GM12878 (cell line): ENCODE data around the gene MIGA2. TPM values are rescaled to one million over a fixed set of nuclear protein-coding genes. Genes with fewer than 3 reads are reported as not detected.

Source experiments
- ATAC-seq: fragments of 200-7000 bp; cut with Tn5 transposase; 3 replicates; pipeline ENCODE4 v1.9.1; 2020; ENCODE audit warnings: mild to moderate bottlenecking, moderate library complexity
- BruUV-seq: library from RNA; stranded (reverse); fragments of 400-500 nt; replicated peaks from 2 replicates; lab custom pipeline; 2021; lab: Mats Ljungman, UMichigan
- CTCF ChIA-PET: fragments of 300-600 bp; sonication (Branson Sonifier 250); formaldehyde crosslinking; extraction: SDS; loops from one replicate; lab custom pipeline; 2021; ENCODE audit warnings: inconsistent platforms; lab: Yijun Ruan, JAX
- POLR2A ChIA-PET: fragments of 350-600 bp; formaldehyde crosslinking; extraction: SDS; loops from one replicate; lab custom pipeline; 2021; ENCODE audit warnings: inconsistent platforms; lab: Charles Lee
- RAD21 ChIA-PET: fragments of 300-600 bp; sonication (Branson Sonifier 250); formaldehyde crosslinking; loops from one replicate; lab custom pipeline; 2023; ENCODE audit warnings: antibody characterized with exemption; ENCODE audit not compliant: unreplicated experiment; lab: Charles Lee
- SMC1A ChIA-PET: fragments of 300-600 bp; sonication (Branson Sonifier 250); formaldehyde crosslinking; loops from one replicate; lab custom pipeline; 2023; ENCODE audit not compliant: unreplicated experiment, uncharacterized antibody; lab: Charles Lee
- DNase-seq: peaks from one replicate; pipeline ENCODE4 v3.0.0-alpha.2; 2011; ENCODE audit warnings: low read depth, low spot score
- FAIRE-seq: peaks from 3 replicates; lab custom pipeline; 2011; peaks lifted over from hg19 to GRCh38; lab: Jason Lieb, UNC
- H2AFZ ChIP-seq: 2 replicates; pipeline ENCODE4 v1.6.0; 2011; ENCODE audit warnings: low read depth, low read length, control low read depth; ENCODE audit not compliant: control insufficient read depth
- H3K27ac ChIP-seq: 2 replicates; pipeline ENCODE4 v1.5.1; 2011; ENCODE audit warnings: control low read depth; ENCODE audit not compliant: control insufficient read depth, insufficient read depth
- H3K27me3 ChIP-seq, 2 experiments: replicated peaks in 1 of 2; 2 replicates each; pipeline versions ENCODE4 v1.6.0 to v1.6.1; 2011; ENCODE audit warnings: low read length in 1 of 2; ENCODE audit not compliant: control insufficient read depth in 2 of 2, insufficient read depth in 2 of 2
- H3K36me3 ChIP-seq, 2 experiments: 2 replicates each; pipeline ENCODE4 v1.5.1; 2011; ENCODE audit warnings: low read length in 1 of 2; ENCODE audit not compliant: control insufficient read depth in 2 of 2, insufficient read depth in 2 of 2
- H3K4me1 ChIP-seq: 2 replicates; pipeline ENCODE4 v1.6.1; 2011; ENCODE audit warnings: mild to moderate bottlenecking, low read length, moderate library complexity, mixed read lengths; ENCODE audit not compliant: control insufficient read depth, insufficient read depth
- H3K4me2 ChIP-seq: 2 replicates; pipeline ENCODE4 v1.6.0; 2011; ENCODE audit warnings: control low read depth; ENCODE audit not compliant: control insufficient read depth, insufficient read depth
- H3K4me3 ChIP-seq: fragments of 200-600 bp; sonication (generic); 2 replicates; pipeline ENCODE4 v1.5.1; 2016
- H3K79me2 ChIP-seq: 2 replicates; pipeline ENCODE4 v1.6.0; 2011; ENCODE audit warnings: low read length; ENCODE audit not compliant: control insufficient read depth, insufficient read depth
- H3K9ac ChIP-seq: 2 replicates; pipeline ENCODE4 v1.8.0; 2011; ENCODE audit warnings: low read length, control low read depth, mixed read lengths; ENCODE audit not compliant: control insufficient read depth, insufficient read depth
- H3K9me3 ChIP-seq: replicated peaks from 3 replicates; pipeline ENCODE4 v1.5.1; 2011; ENCODE audit warnings: mild to moderate bottlenecking, low read length; ENCODE audit not compliant: control insufficient read depth, insufficient read depth
- H4K20me1 ChIP-seq: 2 replicates; pipeline ENCODE4 v1.6.0; 2011; ENCODE audit not compliant: control insufficient read depth, insufficient read depth
- CHD2 ChIP-seq: IDR thresholded peaks from 2 replicates; pipeline ENCODE4 v1.6.1; 2011; ENCODE audit warnings: low read depth, low read length, improper control_type of control experiment, borderline replicate concordance
- EP300 ChIP-seq, 2 experiments: fragments of 150-350 bp in 1 of 2; IDR thresholded peaks; 2 replicates each; pipeline ENCODE4 v1.6.1; 2011 to 2012; ENCODE audit warnings: low read depth in 2 of 2, low read length in 2 of 2, borderline replicate concordance in 1 of 2, improper control_type of control experiment in 1 of 2, inconsistent platforms in 1 of 2; ENCODE audit not compliant: control insufficient read depth in 1 of 2
- HDAC6 ChIP-seq: fragments of 200-600 bp; sonication (generic); IDR thresholded peaks from one replicate; pipeline ENCODE4 v1.8.0; 2017; ENCODE audit warnings: antibody characterized with exemption; ENCODE audit not compliant: unreplicated experiment
- NFYA ChIP-seq: IDR thresholded peaks from 2 replicates; pipeline ENCODE4 v1.6.1; 2011; ENCODE audit warnings: low read depth, mild to moderate bottlenecking, low read length, improper control_type of control experiment, borderline replicate concordance
- SIN3A ChIP-seq: IDR thresholded peaks from 2 replicates; pipeline ENCODE4 v1.6.1; 2012; ENCODE audit warnings: low read depth, low read length, improper control_type of control experiment
- WGBS: methylation state at CpG from one replicate; pipeline ENCODE4 v1.1.6; 2016; ENCODE audit warnings: low lambda C conversion rate; ENCODE audit not compliant: insufficient replicate concordance, insufficient coverage; ENCODE audit errors: missing lambda C conversion rate; 5-methylcytosine and 5-hydroxymethylcytosine counted together
- in situ Hi-C: fragments of 300-500 bp; cut with MboI; formaldehyde crosslinking; loops from 9 replicates; pipeline ENCODE4 v1.14.3; 2018; ENCODE audit warnings: mixed read lengths
- intact Hi-C: fragments of 100-400 bp; cut with micrococcal nuclease; formaldehyde crosslinking; loops from one replicate; pipeline ENCODE4 v1.14.2; 2022; ENCODE audit not compliant: unreplicated experiment
- polyA plus RNA-seq, 11 experiments: library from polyadenylated mRNA; depleted of rRNA in 4 of 11; unstranded in 6 of 11; stranded (reverse) in 5 of 11; fragments of >200 nt; fragmentation: Nextera tagmentation in 4 of 11; fragmentation: Illumina TruSeq in 1 of 11; extraction: Ambion mirVana in 4 of 11; extraction: Trizol in 1 of 11; gene quantifications; 1 replicate in 1 of 11; 2 replicates in 10 of 11; pipeline versions ENCODE4 v1.2.1 to v1.2.3, GENCODE V29; 2011 to 2016; ENCODE audit warnings: inconsistent platforms in 2 of 11, missing spikeins in 2 of 11, low read depth in 1 of 11
- total RNA-seq, 4 experiments: library from RNA; depleted of rRNA in 3 of 4; stranded (reverse); fragments of >200 nt in 3 of 4; fragmentation: Illumina TruSeq in 1 of 4; extraction: Trizol in 1 of 4; gene quantifications; 2 replicates each; pipeline versions ENCODE4 v1.2.1 to v1.2.3, GENCODE V29; 2013 to 2021
- TF ChIP-seq, protein P1 (sequence below): fragments of 450-650 bp; IDR thresholded peaks from 2 replicates; pipeline ENCODE4 v1.6.1; 2017; ENCODE audit warnings: mild to moderate bottlenecking

MIGA2 gene
- total and polyA plus RNA-seq, 10 of the 15 experiments (the other 5 are each of a cell fraction or from before 2014, with no cell fraction given), result 0.14 to 31.0 (median 12.7) TPM

DNA sequence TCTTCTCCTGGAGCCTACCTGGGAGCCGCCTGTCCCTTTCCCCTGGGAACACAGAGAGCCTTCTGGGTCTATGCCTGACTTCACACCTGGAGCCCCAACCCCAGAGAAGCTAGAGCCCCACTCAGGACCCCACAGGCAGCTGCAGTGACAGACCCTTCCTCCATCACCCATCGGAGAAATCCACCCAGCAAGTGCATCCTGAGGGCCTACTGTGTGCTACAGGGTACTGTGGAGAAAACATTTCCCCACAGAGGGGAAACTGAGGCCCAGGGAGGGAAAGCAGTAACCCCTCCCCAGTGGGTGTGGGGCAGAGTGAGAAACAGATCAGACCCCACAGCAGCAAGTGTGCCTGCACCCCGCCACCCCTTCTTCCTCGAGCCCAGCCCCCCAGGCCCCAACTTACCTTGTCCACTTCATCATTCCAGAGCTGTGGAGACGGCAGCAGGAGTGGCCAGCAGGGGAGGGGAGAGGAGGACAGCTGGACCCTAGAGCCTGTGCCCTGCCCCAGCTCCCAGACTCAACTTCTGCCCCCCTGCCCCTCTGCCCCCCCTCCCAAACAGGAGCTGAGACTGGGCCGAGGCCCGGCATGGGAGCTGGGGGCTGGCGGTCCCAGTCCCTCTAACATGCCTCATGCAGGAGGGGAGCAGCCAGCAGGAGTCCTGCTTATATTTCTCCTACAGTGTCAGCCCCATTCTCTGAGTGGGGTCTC is 26.0 kb upstream of the MIGA2 start:
- DNase-seq (no peak), FAIRE-seq (no peak), ATAC-seq (no peak)
- Histone ChIP-seq H3K36me3 (peaks cover 11 to 22% of the 10 kb centered on the region in 2 experiments), H3K9ac (no peak overlapping the region), H3K27me3 (no peaks in the 10 kb centered on the region), H3K9me3 (no peaks in the 10 kb centered on the region), H3K79me2 (no peaks in the 10 kb centered on the region), H3K4me3 (no peak overlapping the region), H3K4me2 (no peak overlapping the region), H3K4me1 (no peaks in the 10 kb centered on the region), H2AFZ (no peak overlapping the region), H3K27ac (no peak overlapping the region), H4K20me1 (no peaks in the 10 kb centered on the region)
- 74% methylated on average over 5 of the region's 8 CpGs for WGBS
- RAD21 ChIA-PET, result no interaction called here
- SMC1A ChIA-PET, result no interaction called here
- POLR2A ChIA-PET, result no interaction called here
- TF ChIP-seq HDAC6 (no peak), SIN3A (no peak), NFYA (no peak), CHD2 (no peak), EP300 (IDR thresholded peaks at IDR 0.05; ENCODE audit: borderline replicate concordance in 1 of 2, control insufficient read depth in 1 of 2, low read depth in 2 of 2, low read length in 2 of 2) (no peak)
- TF ChIP-seq, protein P1, sequence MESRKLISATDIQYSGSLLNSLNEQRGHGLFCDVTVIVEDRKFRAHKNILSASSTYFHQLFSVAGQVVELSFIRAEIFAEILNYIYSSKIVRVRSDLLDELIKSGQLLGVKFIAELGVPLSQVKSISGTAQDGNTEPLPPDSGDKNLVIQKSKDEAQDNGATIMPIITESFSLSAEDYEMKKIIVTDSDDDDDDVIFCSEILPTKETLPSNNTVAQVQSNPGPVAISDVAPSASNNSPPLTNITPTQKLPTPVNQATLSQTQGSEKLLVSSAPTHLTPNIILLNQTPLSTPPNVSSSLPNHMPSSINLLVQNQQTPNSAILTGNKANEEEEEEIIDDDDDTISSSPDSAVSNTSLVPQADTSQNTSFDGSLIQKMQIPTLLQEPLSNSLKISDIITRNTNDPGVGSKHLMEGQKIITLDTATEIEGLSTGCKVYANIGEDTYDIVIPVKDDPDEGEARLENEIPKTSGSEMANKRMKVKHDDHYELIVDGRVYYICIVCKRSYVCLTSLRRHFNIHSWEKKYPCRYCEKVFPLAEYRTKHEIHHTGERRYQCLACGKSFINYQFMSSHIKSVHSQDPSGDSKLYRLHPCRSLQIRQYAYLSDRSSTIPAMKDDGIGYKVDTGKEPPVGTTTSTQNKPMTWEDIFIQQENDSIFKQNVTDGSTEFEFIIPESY, result no peak
- intact Hi-C loops (no loop called here), in situ Hi-C loops (no loop called here)
- CTCF ChIA-PET, result no interaction called here
- no TSS peak for BruUV-seq
